Activated CD4-positive, CD25-positive, alpha-beta regulatory T cell treated with anti-CD3 and anti-CD28 coated beads, Interleukin-2, amount 50 U/mL, for 72 hours (primary cell): ENCODE measurements around the gene MFRP.
A peak's percentile ranks its signal among the peaks of the same experiment; 100 is the strongest.
"Not testable (repeated sequence)": the region's sequence is repeated elsewhere in the genome, so short reads cannot be mapped to it uniquely, and the experiment has no call there.

Experiments used
- DNase-seq: peaks from one replicate; pipeline ENCODE4 v3.0.0; 2021

Gene MFRP

GRCh38 chr11:119346605-119347004 is at the start of gene MFRP:
Gene MFRP, minus strand, starts transcription at chr11:119346705. Its CDS starts 192 bp downstream, at chr11:119346513.
- DNase-seq = no peak

DNA sequence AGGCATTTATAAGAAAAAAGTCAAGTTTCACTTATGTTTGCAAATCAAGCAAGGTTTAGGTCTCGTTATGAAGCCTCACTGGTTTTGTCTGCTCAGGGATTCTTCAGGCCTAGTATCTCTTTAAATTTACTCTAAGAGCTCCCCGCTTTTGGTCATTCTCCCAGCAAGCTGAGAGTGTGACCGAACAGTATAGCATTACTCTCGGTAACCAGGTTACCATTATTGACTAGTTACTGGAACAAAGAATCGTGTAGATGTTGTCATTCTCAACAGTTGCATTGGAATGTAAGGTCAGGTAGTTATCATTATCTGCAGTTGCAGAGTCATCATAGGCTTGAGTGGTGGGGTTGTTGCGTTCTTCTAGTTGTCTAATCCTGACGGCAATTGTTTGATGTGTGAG is 44.8 kb upstream of the MFRP start:
- DNase-seq = no peak

DNA sequence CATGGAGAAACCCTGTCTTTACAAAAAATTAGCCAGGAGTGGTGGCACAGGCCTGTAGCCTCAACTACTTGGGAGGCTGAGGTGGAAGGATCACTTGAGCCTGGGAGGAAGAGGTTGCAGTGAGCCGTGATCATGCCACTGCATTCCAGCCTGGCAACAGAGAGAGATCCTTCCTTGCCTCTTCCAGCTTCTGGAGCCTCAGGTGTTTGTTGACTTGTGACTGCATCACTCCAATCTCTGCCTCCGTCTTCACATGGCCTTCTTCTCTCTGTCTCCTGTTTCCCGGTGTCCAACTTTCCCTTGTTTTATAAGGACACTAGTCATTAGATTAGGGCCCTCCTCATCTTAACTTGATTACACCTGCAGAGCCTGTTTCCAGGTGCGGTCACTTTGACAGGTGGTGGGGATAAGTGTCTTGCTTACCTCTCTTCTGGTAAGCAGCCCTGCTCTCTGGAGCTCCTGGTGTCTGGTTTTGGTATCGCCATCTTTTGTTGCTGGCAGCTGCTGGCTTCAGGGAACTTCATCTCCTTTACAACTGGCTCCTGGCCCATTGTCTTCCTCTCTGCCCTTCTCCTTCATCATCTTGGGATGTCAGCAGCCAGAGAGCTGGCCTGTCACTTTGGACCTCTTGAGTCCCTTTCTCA is 43.2 kb upstream of the MFRP start:
- no peak for DNase-seq

- no peak for DNase-seq
These were observed 41.6 kb upstream of the MFRP start for GRCh38 chr11:119388103-119388502.

GRCh38 chr11:119384332-119384731 is 37.8 kb upstream of the MFRP start:
- no peak for DNase-seq

GRCh38 chr11:119382513-119382912 is 36.0 kb upstream of the MFRP start:
- not testable (repeated sequence) for DNase-seq

- no peak for DNase-seq
These were observed 35.6 kb upstream of the MFRP start for GRCh38 chr11:119382101-119382500.

DNA sequence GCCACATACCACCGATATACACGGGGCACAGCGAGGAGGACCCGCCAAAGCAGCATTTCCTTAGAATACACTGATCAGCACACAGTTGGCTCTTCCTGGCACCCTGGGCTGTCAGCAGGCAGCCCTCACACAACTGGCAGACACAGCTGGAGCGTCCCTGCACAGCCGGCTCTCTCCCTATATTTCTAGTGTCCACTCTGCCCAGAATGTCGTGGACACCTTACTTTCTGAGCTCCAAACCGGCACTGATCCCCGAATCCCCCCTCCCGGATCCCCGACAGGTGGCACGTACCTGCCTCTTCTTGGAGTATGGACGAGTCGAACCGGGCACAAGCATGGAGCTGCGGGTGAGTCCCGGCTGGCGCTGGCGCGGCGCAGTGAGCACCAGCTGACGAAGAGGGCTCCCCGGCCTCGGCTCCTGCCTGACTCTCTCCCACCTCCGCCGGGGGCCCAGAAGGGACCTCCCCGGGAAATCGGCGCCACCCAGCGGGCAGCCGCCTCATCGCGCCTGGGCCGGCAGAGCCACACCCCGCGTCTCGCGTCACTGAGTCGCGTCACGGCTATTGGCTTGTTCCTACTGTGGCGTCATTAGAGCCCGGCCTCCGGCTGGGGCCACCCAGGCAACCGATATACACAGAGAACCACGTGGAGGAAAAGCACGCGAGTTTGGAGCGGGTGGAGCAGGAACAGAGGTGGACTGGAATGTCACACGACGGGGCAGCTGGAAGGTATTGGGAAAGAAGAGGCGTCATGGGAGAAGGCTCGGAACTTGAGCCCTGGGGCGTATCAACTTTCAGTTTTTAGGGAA is 34.9 kb upstream of the MFRP start, which contains the start of gene USP2:
Gene USP2 (minus strand): TSS at position 510 of the 808 bp plus-strand sequence. CDS start 8,210 bp downstream, outside the sequence.
- peak; percentile 97 for DNase-seq

DNA sequence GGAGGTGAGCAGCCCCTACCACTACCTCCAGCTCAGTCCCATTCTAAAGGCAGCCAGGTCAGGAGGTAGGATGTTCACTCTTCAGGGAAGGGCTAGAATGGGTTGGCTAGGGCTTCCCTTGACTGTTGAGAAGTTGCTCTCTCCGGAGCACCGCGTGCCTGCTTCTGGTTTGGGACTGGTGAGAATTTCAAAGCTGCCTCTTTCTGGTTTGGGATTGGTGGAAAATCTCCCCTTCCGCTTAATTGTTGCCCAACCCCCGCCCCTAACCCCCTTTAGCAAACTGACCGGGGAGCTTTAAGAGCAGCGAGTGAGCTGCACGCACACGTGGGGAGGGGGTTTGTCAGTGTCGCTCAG is 34.3 kb upstream of the MFRP start:
- no peak for DNase-seq

DNA sequence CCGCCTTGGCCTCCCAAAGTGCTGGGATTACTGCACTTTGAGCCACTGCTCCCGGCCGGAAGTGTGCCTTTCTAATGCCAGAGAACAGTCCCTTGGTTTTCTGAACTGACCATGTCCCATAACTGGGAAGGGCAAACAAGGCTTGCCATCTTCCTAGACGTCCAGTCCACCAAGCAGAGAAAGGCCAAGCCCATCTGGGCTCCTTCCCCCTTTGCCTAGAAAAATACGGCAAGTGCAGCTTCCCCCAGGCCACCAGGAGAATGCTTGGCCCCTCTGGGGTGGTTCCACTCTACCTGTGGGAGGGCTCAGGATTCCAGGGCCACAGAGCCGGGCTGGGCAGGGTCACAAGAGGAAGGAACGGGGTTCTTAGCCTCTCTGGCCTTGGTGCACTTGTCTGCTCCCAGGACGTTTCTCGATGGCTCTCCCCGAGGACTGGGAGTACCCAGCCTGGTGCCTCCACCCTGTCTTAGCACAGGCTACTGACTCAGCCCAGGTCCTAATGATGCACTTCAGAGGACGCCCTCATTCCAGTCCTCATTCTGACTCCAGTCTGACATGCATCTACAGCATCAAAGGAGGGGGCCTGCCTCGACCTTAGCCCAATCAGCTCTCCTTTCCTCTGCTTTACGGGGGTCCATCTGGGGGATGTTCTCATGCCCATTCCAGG is 33.8 kb upstream of the MFRP start:
- no peak for DNase-seq

- DNase-seq = no peak
These were observed 32.5 kb upstream of the MFRP start for GRCh38 chr11:119378851-119379465.

- DNase-seq = no peak
These were observed 31.6 kb upstream of the MFRP start for GRCh38 chr11:119377961-119378667.

- DNase-seq = no peak
These were observed 30.8 kb upstream of the MFRP start for GRCh38 chr11:119377112-119377901.

DNA sequence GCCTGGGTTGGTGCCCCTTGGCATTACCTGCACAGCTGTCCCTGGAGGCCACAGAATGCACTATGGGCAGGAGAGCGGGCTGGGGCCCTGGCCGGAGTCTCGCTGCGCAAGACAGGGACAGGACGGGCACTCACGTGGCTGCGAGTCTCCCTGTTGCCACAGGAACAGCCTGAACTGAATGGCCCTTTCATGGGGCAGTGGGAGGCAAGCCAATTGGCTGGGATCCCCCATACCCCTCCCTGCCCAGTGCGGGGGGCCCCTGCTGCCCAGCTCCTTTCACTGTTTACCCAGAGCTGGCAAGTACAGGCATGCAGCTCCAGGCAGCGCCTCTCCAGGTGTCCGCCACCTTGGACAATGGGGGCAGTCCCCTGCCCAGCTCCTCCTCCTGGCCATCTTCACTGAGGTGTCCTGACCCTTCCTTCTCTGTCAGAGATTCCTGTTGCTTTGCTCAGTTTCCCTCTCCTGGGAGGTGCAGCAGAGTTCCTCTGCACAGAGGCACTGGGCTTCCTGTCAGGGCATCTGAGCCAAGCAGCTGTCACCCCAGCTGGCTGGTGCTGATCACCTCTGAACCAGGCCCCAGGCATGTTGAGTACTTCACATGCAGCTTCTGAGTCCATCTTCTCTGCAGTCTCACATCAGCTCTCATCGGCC is 29.8 kb upstream of the MFRP start:
- no peak for DNase-seq

DNA sequence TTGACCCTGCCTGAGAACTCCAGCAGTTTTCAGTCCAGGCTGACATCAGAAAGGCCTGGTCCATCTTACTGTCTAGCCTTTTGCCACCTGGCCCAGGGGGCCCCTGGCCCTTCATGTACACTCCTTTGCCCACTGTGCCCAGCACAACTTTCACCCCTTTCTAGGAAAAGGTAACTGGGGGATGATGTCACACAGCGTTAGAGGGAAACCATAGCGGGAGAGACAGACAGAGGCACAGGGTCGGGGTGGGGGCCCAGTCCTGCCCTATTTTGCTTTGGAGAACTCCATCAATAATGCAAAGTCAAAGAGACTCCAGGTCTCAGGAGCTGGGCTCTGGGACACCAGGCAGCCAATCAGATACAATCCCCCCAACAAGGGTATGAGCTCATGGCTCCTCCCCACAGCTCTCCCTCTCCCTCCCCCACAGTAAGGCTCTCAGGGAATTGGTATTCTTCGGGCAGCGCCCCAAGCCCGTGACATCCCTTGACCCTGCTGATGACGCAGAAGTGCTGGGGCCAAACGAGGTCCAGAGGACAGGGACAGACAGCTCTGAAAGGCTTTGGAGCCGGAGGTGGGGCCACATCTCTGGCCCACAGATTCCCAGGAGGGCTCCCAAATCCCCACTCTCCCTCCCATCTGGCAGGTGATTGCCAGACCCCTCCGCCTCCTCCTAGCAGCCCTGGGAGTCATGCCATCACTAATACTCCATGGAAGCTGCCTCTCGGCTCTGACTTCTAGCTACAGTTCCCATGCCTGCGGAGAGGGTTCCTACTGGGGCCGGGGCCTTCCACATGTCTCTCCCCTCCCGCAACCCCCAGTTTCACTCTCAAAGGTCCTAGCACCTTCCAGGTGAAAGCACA is 29.1 kb upstream of the MFRP start:
- DNase-seq = no peak

- DNase-seq = no peak
These were observed 28.3 kb upstream of the MFRP start for GRCh38 chr11:119374632-119375336.

DNA sequence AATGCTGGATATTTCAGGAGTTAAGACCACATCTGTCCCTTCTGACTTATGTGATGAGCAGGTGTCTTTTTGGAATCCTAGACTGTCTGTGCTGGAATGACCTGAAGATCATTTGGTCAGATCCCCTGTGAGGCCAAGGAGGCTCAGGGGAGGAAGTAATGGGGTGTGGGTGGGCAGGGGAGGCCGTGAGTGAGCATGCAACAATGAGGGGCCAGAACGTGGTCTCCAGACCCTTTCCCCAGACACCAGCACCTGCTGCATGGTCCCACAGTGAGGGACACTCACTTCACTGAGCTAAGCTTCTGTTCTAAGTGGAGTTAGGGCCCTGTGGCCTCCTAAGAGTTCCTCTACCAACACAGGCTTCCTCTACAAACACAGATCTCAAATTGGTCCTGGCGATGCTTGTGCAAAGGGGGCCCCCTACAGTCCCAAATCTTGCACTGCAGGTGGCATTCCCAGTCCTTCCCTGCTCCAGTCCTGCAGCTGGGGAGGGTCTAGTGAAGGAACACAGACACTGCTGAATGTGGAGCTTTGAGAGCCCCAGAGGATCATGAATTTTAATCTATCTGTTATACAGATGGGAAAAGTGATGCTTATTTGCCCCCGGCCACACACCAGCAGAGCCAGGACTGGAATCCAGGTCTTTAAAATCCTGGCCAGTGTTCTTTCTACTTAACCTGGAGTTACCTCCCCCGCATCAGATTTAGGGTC is 27.6 kb upstream of the MFRP start:
- no peak for DNase-seq

DNA sequence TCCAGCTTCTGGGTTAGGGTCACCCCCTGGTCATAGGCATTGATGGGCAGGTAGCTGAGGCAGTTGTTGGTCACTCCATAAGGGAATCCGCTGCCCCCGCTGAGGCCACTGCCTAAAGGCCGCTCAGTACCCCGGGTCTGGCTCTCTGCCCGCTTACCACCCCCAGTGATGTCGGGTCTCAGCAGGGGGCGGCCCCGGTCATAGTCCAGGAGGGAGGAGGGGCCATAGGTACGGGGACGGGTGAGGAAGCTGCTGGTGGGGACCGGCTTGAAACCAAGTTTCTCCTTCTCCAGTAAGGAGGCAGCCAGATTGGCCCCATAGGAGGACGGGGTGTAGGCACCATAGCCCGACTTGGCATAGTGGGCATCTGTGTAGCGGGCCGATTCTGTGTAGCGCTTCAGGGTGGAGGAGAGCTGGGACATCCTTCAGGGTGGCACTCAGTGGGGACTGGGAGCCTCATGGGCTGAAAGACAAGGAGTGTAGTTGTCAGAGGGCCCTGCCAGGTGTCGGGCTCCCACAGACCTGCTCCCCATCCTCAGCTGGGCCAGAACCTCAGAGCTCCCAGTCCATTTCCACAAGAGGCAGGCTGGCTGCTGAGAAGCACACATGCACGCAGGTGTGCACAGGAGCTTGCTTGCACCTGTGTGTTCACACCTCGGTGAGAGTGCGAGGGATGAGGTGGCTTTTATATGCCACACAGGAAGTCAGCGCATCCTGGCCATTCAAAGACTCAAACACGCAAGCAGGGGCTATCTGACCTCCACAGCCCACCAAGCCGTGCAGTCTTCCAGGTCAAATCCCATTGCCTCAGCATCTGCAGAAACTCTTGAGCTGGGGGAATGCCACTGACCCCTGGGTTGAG is 26.8 kb upstream of the MFRP start:
- DNase-seq = no peak
